A673 (cell line): ENCODE data around the gene SAMD13.

Source experiments
- EZH2 ChIP-seq: fragments of 200-600 bp; sonication (generic); IDR thresholded peaks from 2 replicates; pipeline ENCODE4 v1.6.1; 2017; ENCODE audit warnings: borderline replicate concordance, low read depth, mild to moderate bottlenecking, mixed read lengths, antibody characterized with exemption, low read length; ENCODE audit not compliant: poor library complexity, severe bottlenecking
- TF ChIP-seq, protein P1 (sequence below): fragments of 300-800, 200-600 bp; sonication (generic); conservative IDR thresholded peaks from 2 replicates; pipeline ENCODE4 v1.5.1; 2017; ENCODE audit warnings: low read depth, mild to moderate bottlenecking, antibody characterized with exemption, low read length, moderate library complexity, mixed read lengths

DNA sequence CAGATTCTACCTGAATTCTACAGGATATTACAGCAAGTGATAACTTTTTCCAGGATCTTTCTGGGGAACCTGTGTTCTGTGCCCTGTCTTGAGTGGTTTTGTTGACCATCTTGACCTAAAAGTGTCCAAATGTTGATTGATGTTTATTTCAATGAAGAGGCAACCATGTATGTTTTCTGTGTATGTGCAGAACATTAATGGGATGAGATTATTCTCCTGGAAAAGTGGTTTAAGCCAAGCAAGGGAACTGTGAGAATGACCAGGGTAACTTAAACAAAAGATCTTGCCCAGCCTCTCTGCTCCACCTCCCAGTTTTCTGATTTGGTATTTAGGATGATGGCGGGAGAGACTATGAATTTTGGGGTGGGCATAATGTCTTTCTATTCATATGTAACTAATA lies 1.0 kb upstream of the SAMD13 start:
- TF ChIP-seq, protein P1, sequence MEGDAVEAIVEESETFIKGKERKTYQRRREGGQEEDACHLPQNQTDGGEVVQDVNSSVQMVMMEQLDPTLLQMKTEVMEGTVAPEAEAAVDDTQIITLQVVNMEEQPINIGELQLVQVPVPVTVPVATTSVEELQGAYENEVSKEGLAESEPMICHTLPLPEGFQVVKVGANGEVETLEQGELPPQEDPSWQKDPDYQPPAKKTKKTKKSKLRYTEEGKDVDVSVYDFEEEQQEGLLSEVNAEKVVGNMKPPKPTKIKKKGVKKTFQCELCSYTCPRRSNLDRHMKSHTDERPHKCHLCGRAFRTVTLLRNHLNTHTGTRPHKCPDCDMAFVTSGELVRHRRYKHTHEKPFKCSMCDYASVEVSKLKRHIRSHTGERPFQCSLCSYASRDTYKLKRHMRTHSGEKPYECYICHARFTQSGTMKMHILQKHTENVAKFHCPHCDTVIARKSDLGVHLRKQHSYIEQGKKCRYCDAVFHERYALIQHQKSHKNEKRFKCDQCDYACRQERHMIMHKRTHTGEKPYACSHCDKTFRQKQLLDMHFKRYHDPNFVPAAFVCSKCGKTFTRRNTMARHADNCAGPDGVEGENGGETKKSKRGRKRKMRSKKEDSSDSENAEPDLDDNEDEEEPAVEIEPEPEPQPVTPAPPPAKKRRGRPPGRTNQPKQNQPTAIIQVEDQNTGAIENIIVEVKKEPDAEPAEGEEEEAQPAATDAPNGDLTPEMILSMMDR = no peak
- no peak for TF ChIP-seq EZH2
